Keratinocyte (primary cell): Measurements from ENCODE around the gene MEG3. TPM values are rescaled to one million over a fixed set of nuclear protein-coding genes. Genes with fewer than 3 reads are reported as not detected.

Experiments used
- DNase-seq: peaks from one replicate; pipeline ENCODE4 v3.0.0-alpha.2; 2011; ENCODE audit warnings: low read depth, missing footprints, low spot score
- FAIRE-seq: peaks from 2 replicates; lab custom pipeline; 2011; peaks lifted over from hg19 to GRCh38; lab: Jason Lieb, UNC
- H2AFZ ChIP-seq: 2 replicates; pipeline ENCODE4 v1.6.0; 2012; ENCODE audit warnings: low read length, control low read depth, inconsistent platforms; ENCODE audit not compliant: control insufficient read depth
- H3K27ac ChIP-seq: 2 replicates; pipeline ENCODE4 v1.5.1; 2011; ENCODE audit warnings: low read length; ENCODE audit not compliant: control insufficient read depth, insufficient read depth
- H3K27me3 ChIP-seq: 3 replicates; pipeline ENCODE4 v1.6.0; 2011; ENCODE audit warnings: low read length; ENCODE audit not compliant: control insufficient read depth, insufficient read depth; ENCODE audit errors: extremely low read depth
- H3K36me3 ChIP-seq, 2 experiments: 2 replicates in 1 of 2; 3 replicates in 1 of 2; pipeline ENCODE4 v1.5.1; 2011; ENCODE audit warnings: low read length in 2 of 2, mild to moderate bottlenecking in 1 of 2; ENCODE audit not compliant: control insufficient read depth in 2 of 2, insufficient read depth in 2 of 2; ENCODE audit errors: extremely low read depth in 1 of 2
- H3K4me1 ChIP-seq: 3 replicates; pipeline ENCODE4 v1.5.1; 2011; ENCODE audit warnings: low read length; ENCODE audit not compliant: control insufficient read depth, insufficient read depth; ENCODE audit errors: extremely low read depth
- H3K4me2 ChIP-seq: 3 replicates; pipeline ENCODE4 v1.6.0; 2011; ENCODE audit warnings: low read depth, low read length; ENCODE audit not compliant: control insufficient read depth, insufficient read depth; ENCODE audit errors: extremely low read depth
- H3K4me3 ChIP-seq, 3 experiments: fragments of 200-600 bp in 1 of 3; sonication (generic) in 1 of 3; 2 replicates in 2 of 3; 3 replicates in 1 of 3; pipeline ENCODE4 v1.5.1; 2011 to 2016; ENCODE audit warnings: low read length in 3 of 3, mild to moderate bottlenecking in 3 of 3, control low read depth in 2 of 3, inconsistent platforms in 1 of 3, low read depth in 1 of 3, mixed read lengths in 1 of 3, mixed run types in 1 of 3, moderate library complexity in 1 of 3; ENCODE audit not compliant: control insufficient read depth in 2 of 3, insufficient read depth in 2 of 3; ENCODE audit errors: extremely low read depth in 1 of 3
- H3K79me2 ChIP-seq: 2 replicates; pipeline ENCODE4 v1.6.0; 2012; ENCODE audit warnings: low read length; ENCODE audit not compliant: control insufficient read depth, insufficient read depth
- H3K9ac ChIP-seq: 3 replicates; pipeline ENCODE4 v1.6.0; 2011; ENCODE audit warnings: low read length; ENCODE audit not compliant: control insufficient read depth, insufficient read depth; ENCODE audit errors: extremely low read depth
- H3K9me1 ChIP-seq: 3 replicates; pipeline ENCODE4 v1.6.0; 2011; ENCODE audit warnings: low read length; ENCODE audit not compliant: control insufficient read depth, insufficient read depth; ENCODE audit errors: extremely low read depth
- H3K9me3 ChIP-seq: 2 replicates; pipeline ENCODE4 v1.5.1; 2012; ENCODE audit warnings: low read depth, low read length; ENCODE audit not compliant: control insufficient read depth
- H4K20me1 ChIP-seq: 3 replicates; pipeline ENCODE4 v1.6.0; 2011; ENCODE audit warnings: low read length; ENCODE audit not compliant: control insufficient read depth, insufficient read depth; ENCODE audit errors: extremely low read depth
- CTCF ChIP-seq, 3 experiments: IDR thresholded peaks in 1 of 3; conservative IDR thresholded peaks in 1 of 3; optimal IDR thresholded peaks in 1 of 3; 2 replicates in 2 of 3; 3 replicates in 1 of 3; pipeline versions ENCODE3 to v1.5.1; 2011; ENCODE audit warnings: low read length in 3 of 3, mild to moderate bottlenecking in 3 of 3, moderate library complexity in 2 of 3, control low read depth in 1 of 3, inconsistent platforms in 1 of 3; ENCODE audit not compliant: insufficient read depth in 2 of 3; ENCODE audit errors: extremely low read depth in 1 of 3
- EZH2 ChIP-seq: IDR thresholded peaks from one replicate; pipeline ENCODE4 v1.6.1; 2012; ENCODE audit warnings: inconsistent platforms, mild to moderate bottlenecking, low read length, moderate library complexity
- dilution Hi-C: fragments of 300-500 bp; cut with MboI; formaldehyde crosslinking; loops from one replicate; pipeline ENCODE4 v1.7.0; 2020; ENCODE audit warnings: low sequenced_read_pairs; ENCODE audit not compliant: extremely low pct_ligation_motif_present
- polyA plus RNA-seq, 5 experiments: library from polyadenylated mRNA; depleted of rRNA in 3 of 5; stranded (reverse) in 3 of 5; stranded (forward) in 1 of 5; unstranded in 1 of 5; fragments of >200 nt; gene quantifications; 1 replicate in 1 of 5; 2 replicates in 3 of 5; 3 replicates in 1 of 5; pipeline versions ENCODE4 v1.2.1 to v1.2.3, GENCODE V29; 2011 to 2012; ENCODE audit warnings: missing spikeins in 2 of 5, low read depth in 1 of 5, low replicate concordance in 1 of 5

MEG3 gene
- polyA plus RNA-seq, 1 donor (not counting 4 experiments of a cell fraction or from before 2014, with no cell fraction given): 5.6 TPM

- no peak for DNase-seq
- H3K27me3 ChIP-seq: peaks cover 41% of the 10 kb centered on the region
- no peak overlapping the region for H3K9ac ChIP-seq
- FAIRE-seq: no peak
- no peaks in the 10 kb centered on the region for H4K20me1 ChIP-seq
- H3K4me2 ChIP-seq: no peak overlapping the region
- no peak overlapping the region for H3K4me3 ChIP-seq
- dilution Hi-C loops: no loop called here
- H3K79me2 ChIP-seq: no peaks in the 10 kb centered on the region
- no peak overlapping the region for H3K27ac ChIP-seq
- TF ChIP-seq EZH2 (no peak), CTCF (optimal IDR thresholded peaks at IDR 0.05 in 1 of 3, IDR thresholded peaks at IDR 0.05 in 1 of 3, conservative IDR thresholded peaks at IDR 0.05 in 1 of 3; ENCODE audit: extremely low read depth in 1 of 3, insufficient read depth in 2 of 3, low read length in 3 of 3) (no peak)
- H3K9me3 ChIP-seq: no peaks in the 10 kb centered on the region
- H2AFZ ChIP-seq: no peak overlapping the region
- H3K4me1 ChIP-seq: no peaks in the 10 kb centered on the region
- H3K36me3 ChIP-seq: no peaks in the 10 kb centered on the region
- H3K9me1 ChIP-seq: no peaks in the 10 kb centered on the region
Measured at GRCh38 chr14:100824091-100824551, 1.8 kb upstream of the MEG3 start.

- H3K9ac ChIP-seq: no peak overlapping the region
- H4K20me1 ChIP-seq: no peaks in the 10 kb centered on the region
- H3K4me3 ChIP-seq: no peak overlapping the region
- H3K79me2 ChIP-seq: no peaks in the 10 kb centered on the region
- no peak overlapping the region for H2AFZ ChIP-seq
- H3K27ac ChIP-seq: no peak overlapping the region
- no peaks in the 10 kb centered on the region for H3K9me3 ChIP-seq
- no peak for FAIRE-seq
- no peaks in the 10 kb centered on the region for H3K36me3 ChIP-seq
- no peak for TF ChIP-seq CTCF (optimal IDR thresholded peaks at IDR 0.05 in 1 of 3, IDR thresholded peaks at IDR 0.05 in 1 of 3, conservative IDR thresholded peaks at IDR 0.05 in 1 of 3; ENCODE audit: extremely low read depth in 1 of 3, insufficient read depth in 2 of 3, low read length in 3 of 3)
- no peak for TF ChIP-seq EZH2
- H3K4me2 ChIP-seq: no peak overlapping the region
- dilution Hi-C loops: no loop called here
- no peaks in the 10 kb centered on the region for H3K4me1 ChIP-seq
- no peaks in the 10 kb centered on the region for H3K9me1 ChIP-seq
- H3K27me3 ChIP-seq: peaks cover 41% of the 10 kb centered on the region
- no peak for DNase-seq
Measured at GRCh38 chr14:100824901-100825712, 811 bp upstream of the MEG3 start.
